OCI-M2 (cell line): ENCODE measurements around the gene MIGA1.
"Not testable (repeated sequence)": the region's sequence is repeated elsewhere in the genome, so short reads cannot be mapped to it uniquely, and the experiment has no call there.

ENCODE experiments used
- DNase-seq: peaks from one replicate; lab custom pipeline; 2025; ENCODE audit not compliant: unreplicated experiment; lab: John Stamatoyannopoulos, UW

Gene MIGA1

DNA sequence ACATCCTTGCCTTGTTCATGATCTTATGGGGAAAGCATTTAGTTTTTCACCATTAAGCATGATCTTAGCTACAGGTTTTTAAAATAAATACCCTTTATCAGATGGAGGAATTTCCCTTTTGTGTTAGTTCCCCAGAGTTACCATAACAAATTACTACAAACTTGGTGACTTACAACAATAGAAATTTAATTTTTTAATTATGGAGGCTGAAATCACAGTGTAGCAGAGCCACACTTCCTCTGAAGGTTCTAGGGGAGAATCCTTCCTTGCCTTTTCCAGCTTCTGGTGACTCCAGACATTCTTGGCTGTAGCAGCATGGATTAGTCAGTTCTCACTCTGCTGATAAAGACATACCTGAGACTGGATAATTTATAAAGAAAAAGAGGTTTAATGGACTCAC is 18.5 kb downstream of the MIGA1 start:
- DNase-seq, result no peak

DNA sequence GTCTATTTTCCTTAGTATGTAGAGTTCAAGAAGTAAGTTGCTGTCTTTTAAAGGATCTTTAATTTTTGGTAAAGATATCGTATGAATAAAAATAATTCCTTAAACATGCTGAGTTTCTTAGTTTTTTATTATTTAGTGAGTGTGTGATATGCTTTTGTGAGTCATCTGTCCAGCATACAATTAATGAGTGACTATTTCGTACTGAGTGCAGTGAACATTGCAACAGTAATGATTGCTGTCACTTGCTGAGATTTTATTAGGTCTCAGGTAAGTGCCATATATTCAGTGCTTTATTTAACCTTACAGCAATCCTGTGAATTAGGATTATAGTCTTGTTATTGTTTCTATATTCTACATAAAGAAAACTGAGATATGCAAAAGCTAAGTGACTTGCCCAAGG is 22.6 kb downstream of the MIGA1 start:
- no peak for DNase-seq

DNA sequence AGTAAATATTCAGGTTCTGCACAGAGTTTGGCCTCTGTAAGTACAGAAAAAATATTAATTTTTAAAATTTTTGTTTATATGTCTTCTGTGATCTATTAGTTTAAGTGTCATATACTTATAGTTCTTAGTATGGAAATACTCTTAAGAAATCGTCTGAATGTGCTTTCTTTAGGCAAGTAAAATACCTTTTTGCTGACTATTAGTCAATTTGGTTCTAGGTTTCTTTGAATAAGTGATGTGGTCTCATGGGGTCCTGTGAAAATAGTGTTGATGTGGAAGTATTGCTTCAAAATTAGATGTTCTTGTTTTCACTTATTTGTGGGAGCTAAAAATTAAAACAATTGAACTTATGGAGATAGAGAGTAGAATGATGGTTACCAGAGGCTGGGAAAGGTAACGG is 23.9 kb downstream of the MIGA1 start:
- no peak for DNase-seq

DNA sequence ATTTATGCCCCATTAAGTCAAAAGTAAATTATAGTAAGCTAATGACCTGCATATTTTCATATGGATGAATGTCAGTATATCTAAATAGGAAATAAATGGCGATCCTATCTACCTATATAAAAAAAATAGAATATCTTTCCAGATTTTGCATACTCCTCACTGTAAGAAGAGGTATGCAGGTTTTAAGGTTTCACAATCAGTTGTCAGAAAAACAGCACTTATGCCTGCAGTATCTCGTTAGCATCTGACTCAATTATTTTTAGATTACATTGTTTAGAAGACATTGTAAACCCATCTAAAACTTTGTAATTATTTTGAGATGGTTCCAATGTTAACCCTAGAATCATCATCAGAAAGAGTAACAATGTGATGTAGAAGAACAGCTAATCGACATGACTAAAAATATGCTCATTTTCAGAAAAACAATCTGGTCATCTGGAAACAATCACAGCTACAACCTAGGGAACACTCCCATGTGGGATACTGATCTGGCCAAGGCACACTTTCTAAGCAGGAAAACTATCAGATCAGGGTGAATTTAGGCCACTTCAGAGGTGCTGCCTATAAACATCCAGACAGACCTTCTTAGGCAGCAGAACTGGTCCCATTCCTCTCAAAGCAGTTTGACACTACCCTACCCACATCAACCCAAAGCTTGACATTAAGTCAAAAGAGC is 30.5 kb downstream of the MIGA1 start:
- not testable (repeated sequence) for DNase-seq

DNA sequence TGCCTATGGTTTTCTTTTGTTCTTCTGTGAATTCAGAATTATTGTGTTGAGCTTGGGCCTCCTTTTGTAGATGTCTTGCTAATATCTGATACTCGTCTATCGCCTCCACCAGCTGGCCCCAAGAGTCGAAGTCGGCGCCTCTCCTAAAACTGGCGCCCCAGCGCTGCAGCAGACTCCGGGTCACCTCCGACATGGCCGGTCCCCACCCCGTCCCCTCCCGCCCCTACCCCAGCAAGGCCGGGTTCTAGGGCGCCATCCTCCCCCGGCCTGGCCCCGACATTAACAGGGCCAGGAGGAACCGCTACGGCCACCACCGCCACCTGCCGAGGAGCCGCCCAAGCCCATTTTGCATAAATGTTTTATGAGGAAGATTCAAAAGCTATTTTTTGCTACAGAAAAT is 32.1 kb downstream of the MIGA1 start:
- DNase-seq, result not testable (repeated sequence)

DNA sequence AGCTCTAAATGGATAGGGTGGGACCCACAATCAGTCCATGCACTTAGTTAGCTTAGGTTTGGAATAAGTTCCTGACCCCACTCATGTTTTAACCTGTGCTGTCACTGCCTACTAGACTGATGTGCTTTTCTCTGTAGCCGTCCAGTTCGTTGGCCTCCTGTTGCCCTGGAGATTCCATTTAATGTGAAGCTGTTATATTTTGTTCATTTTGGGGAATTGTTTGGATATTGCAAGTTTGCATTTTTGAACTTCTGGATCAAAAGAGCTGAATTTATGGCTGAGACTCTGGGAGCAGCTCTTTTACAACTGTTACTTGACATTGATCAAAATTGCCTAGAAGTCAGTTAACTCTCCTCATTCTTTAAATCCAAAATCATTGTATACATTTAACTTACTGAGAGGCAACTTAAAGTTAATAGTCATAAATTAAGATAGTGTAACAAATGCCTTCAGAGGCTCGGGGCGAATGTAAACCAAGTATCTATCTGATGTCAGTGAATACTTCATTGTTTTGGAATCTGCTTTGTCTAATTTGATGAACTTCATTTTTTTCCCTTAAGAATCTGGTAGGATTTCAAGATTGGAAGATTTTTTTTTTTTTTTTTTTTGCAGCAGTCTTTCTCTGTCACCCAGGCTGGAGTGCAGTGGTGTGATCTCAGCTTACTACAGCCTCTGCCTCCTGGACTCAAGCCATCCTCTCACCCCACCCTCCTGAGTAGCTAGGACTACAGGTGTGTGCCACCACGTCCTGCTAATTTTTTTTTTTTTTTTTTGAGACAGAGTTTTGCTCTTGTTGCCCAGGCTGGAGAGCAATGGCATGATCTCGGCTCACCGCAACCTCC is 38.1 kb downstream of the MIGA1 start:
- no peak for DNase-seq

DNA sequence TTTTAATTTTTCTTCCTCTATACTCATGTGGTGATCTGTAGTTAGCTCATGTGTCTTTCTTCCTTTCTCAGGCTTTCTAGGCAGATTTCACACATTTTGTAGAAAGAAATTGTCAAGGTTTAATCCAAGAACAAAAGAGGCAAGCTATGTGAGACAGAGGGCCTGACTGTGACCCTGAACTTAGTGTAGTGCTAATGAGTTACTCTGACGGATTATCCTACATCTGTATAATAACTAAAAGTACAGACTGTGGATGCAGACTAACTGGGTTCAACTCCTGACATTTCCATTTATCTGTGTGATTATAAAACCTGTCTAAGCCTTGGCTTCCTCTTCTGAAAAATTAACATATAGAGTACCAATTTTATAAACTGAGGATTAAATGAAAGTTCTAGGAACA is 40.7 kb downstream of the MIGA1 start:
- DNase-seq, result no peak

DNA sequence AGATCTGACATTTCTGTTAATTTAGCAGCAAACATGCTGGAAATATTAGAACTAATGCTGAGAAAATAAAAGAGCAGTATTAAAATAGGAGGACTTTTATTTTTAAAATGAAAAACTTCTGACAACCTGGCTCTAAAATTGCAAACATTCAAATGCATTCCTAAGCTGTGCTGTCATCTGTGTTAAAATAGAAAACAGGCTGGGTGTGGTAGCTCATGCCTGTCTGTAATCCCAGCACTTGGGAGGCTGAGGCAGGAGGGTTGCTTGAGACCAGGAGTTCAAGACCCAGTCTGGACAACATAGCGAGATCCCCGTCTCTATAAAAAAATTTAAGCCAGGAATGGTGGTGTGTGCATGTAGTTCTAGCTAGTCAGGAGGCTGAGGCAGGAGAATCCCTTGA is 44.6 kb downstream of the MIGA1 start:
- DNase-seq, result no peak

DNA sequence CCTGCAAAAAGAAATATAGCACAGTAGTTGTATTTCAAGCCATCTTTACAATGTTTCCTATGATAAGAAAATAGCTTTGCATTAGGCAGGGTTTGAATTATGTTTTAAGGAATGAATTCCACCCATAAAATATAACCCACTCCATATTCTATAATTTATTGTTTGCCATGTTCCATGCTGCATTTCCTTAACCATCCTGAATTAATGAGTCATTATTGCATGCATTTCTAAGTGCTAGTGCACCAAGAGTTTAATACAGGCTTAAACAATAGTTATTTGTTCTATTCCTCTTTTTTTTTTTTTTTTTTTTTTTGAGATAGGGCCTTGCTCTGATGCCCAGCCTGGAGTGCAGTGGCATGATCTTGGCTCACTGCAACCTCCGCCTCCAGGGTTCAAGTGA is 45.2 kb downstream of the MIGA1 start:
- no peak for DNase-seq

DNA sequence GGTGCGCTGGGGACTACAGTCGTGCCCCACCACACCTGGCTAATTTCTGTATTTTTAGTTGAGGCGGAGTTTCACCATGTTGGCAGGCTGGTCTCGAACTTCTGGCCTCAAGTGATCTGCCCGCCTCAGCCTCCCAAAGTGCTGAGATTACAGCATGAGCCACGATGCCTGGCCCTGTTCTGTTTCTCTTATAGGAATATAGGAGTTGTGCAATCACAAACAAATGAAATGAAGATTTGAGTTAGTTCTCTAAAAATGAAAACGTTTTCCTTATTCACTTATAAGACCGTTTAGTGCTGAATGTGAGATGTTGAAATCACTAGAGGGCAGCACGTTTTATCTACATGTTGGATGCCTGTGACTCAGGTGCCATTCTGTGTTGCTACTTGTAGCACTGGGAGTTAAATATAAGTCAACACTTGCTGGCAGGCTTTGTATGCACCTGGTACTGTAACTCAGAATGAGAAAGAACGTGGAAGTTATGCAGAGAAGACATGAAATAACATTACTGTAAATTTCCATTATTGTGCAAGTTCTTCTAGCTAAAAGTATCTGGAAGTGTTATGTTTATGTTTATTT is 45.8 kb downstream of the MIGA1 start:
- DNase-seq, result no peak

DNA sequence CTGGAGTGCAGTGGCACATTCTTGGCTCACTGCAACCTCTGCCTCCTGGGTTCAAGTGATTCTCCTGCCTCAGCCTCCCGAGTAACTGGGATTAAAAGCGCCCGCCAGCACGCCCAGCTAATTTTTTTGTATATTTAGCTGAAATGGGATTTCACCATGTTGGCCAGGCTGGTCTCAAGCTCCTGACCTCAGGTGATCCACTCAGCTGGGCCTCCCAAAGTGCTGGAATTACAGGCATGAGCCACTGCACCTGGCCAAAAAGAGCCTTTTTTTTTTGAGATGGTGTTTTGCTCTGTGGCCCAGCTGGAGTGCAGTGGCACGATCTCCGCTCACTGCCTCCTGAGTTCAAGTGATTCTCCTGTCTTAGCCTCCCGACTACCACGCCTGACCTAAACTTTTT is 47.4 kb downstream of the MIGA1 start:
- not testable (repeated sequence) for DNase-seq

DNA sequence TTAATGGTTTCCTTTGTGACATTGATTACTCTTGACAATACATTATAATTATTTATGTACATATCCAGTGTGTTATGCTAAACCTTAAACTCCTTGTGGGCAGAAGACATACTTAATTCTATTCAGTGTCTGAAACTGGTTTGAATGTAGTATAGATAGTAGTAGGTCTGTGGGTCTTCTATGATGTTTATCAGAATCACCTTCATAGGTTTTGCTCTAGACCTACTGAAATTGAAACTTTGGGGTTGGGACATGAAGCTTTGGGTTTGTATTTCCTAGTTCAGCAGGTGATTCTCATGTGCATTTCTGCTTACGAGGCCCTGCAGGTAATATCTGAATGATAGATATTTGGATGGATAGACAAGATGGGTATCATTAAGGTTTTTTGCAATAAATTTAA is 48.6 kb downstream of the MIGA1 start:
- DNase-seq, result no peak

DNA sequence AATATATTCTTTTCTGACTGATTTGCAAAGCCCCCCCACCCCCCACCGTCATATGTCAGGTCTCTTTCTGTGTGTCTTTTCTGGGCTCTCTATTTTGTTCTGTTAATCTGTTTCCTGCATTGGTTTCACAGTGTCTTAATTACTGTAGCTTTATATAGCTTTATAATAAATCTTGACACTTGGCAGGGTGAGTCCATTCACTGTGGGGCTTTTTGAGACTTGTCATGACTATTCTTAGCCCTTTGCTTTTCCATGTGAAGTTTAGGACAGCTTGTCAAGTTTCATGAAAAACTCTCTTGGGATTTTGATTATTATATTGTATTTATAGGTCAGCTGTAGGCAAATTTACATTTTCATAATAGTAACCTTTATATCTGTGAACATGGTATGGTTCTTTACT is 50.4 kb downstream of the MIGA1 start:
- DNase-seq, result no peak

DNA sequence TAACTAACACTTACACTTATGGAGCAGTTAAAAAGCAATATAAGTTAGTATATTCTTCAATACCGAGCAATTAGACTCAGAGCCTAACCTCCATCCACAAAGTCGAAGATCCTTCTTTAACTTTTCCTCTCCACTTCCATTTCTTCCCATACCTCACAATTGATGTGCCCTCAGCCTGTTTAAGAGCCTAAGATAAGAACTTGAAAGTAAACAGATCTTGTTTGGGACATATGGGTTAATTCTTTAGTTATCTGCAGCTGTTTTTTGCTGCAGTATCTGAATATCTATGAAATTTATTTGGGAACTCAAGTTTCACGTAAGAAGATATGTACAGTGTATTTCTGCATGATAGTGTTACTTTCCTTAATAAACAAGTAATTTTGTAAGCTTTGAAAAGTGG is 51.5 kb downstream of the MIGA1 start:
- DNase-seq, result no peak

DNA sequence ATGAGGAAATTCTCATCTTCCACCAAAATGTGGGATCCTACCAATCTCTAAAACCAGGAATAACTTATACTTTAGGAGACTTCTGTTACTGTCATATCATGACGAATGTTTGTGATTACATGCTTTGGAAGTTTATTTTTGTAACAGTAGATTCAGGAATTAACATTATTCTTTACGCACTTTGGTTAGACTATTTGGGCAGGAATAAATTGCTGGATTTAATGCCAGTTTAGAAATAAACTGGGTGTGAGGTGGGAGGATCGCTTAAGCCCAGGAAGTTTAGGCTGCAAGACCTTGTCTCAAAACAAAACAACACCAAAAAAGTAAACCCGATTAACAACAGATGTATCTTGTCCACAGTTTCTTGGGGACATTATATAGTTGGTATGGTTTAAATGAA is 52.1 kb downstream of the MIGA1 start:
- no peak for DNase-seq

DNA sequence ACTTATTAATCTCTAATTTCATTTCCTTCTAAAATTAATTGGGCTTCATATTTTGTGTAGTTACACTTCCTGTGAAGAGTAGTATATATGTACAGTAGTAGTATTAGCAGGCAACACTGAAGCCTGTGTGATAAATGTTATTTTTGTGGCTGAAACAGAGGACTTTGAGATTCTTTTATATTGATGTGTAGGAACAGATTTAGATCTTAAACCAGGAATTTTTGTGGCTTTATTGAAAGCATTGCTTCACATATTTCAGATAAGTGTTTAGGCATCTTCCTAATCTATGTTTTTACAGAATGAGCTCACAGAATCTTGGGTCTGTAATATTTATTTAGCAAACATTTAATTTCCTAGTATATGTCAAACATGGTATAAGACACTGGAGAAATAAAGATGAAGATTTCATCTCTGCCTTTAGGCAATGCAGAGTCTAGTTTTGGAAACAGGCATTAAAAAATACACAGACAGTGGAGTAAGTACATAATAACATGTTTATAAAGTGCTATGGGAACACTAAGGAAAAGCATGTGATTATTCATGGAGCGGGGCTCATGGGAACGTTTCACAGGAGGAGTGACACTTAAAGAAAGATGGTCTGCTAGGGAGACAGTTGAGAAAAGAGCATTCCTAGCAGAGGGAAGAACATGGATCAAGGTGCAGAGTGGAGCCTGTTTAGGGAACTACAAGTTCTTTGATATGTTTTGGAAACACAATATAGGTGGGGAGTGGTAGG is 52.7 kb downstream of the MIGA1 start:
- no peak for DNase-seq

DNA sequence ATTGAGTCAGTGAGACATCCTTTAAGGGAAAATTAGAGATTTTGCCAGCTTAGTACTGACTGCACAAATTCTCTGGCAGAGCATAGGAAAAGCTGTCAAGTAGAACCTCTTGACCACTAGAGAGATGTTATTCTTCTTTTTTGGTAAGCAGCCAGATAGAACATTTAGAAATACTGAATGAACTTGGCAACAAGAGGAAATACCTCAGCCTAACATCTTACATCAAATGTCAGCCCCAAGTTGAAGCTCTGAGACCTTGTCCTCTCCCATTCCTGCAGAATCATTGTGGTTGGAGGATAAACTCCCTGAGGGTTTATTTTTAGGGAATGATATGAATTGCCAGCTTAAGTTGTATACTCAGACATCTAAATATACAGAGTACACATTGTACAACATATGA is 53.5 kb downstream of the MIGA1 start:
- no peak for DNase-seq

DNA sequence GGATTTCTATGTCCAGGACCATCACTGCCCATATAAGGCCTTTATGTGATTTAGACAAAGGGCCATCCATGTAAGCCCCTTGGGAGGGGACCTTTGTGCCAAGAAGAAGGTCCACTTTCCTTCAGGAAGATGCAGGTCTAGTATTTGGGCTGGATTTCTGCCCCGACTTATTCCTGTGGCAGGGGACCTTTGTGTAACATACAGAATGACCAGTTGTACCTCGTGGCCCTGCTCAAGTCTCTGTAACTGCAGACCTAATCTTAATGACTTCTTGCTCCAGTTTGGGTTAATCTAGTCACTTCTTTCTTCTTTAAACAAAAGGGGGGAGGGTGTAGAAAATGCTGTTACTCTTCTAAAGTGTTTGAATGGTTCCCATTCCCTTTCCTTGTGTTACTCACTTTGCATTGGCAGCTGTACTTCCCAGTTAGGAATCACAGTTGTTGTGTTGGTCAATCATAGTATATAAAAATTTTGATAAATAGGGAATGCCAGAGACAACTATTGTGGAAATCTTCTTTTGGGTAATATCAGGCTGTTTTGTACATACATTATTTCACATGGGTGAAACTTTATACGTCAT is 54.2 kb downstream of the MIGA1 start:
- no peak for DNase-seq

DNA sequence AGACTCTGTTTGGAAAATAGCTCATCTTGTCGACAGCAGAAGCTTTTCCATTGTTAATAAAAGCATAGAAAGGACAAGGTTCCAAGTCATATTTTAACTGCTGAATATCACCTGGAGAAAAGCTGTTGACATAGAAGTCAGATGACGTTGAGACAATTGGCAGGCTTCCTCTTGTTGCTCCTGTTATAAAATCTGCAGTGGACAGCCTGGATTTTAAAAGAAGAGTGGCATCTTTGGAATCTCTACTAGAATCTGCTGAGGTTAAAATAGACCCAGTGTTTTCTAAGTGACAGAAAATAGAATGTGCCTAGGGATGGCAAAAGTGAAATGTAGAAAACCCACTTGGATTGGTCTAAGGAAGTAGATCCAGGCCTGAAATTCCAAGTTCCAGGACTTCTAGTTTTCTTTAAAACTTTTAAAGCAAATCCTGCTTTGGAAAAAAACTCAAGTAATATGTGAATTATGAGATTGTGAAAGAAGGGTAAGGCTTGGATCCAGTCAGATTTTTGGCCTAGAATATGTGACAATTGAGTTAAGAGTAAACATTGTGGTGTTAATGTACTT is 55.4 kb downstream of the MIGA1 start:
- DNase-seq, result no peak

DNA sequence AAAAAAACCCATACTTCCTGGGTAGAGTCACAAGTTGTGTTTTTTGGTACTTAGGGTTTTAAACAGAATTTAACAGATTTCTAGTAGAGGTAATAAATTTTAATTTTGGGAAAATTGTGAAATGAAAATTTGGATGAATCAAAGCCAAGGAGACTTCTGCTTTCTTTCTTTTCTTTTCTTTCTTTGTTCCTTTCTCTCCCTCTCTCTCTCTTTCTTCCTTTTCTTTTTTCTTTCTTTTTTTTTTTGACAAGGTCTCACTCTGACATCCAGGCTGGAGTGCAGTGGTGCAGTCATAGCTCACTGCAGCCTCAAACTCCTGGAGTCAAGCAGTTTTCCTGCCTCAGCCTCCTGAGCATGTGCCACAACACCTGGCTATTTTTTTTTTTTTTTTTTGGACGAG is 62.1 kb downstream of the MIGA1 start:
- no peak for DNase-seq

DNA sequence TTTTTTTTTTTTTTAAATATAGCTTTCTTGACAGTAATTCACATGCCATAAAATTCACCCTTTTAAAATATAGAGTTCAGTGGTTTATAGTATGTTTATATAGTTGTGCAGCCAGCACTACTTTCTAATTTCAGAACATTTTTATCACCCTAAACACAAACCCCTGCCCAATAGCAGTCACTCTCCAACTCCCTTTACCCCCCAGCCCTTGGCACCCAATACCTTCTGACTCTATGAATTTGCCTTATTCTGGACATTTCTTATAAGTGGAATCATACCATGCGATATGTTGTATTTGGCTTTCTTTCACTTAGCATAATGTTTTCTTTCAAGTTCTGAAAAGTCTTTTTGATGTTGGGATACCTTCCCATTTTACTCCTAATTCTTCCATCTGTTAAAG is 66.5 kb downstream of the MIGA1 start:
- DNase-seq, result no peak
